Measurements from ENCODE around the gene EPAS1.

- TF ChIP-seq, protein P1, sequence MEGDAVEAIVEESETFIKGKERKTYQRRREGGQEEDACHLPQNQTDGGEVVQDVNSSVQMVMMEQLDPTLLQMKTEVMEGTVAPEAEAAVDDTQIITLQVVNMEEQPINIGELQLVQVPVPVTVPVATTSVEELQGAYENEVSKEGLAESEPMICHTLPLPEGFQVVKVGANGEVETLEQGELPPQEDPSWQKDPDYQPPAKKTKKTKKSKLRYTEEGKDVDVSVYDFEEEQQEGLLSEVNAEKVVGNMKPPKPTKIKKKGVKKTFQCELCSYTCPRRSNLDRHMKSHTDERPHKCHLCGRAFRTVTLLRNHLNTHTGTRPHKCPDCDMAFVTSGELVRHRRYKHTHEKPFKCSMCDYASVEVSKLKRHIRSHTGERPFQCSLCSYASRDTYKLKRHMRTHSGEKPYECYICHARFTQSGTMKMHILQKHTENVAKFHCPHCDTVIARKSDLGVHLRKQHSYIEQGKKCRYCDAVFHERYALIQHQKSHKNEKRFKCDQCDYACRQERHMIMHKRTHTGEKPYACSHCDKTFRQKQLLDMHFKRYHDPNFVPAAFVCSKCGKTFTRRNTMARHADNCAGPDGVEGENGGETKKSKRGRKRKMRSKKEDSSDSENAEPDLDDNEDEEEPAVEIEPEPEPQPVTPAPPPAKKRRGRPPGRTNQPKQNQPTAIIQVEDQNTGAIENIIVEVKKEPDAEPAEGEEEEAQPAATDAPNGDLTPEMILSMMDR (IDR thresholded peaks at IDR 0.05), result no peak
- TF ChIP-seq, protein P2, sequence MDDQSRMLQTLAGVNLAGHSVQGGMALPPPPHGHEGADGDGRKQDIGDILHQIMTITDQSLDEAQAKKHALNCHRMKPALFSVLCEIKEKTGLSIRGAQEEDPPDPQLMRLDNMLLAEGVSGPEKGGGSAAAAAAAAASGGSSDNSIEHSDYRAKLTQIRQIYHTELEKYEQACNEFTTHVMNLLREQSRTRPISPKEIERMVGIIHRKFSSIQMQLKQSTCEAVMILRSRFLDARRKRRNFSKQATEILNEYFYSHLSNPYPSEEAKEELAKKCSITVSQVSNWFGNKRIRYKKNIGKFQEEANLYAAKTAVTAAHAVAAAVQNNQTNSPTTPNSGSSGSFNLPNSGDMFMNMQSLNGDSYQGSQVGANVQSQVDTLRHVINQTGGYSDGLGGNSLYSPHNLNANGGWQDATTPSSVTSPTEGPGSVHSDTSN (IDR thresholded peaks at IDR 0.05), result no peak
- TF ChIP-seq, protein P3, sequence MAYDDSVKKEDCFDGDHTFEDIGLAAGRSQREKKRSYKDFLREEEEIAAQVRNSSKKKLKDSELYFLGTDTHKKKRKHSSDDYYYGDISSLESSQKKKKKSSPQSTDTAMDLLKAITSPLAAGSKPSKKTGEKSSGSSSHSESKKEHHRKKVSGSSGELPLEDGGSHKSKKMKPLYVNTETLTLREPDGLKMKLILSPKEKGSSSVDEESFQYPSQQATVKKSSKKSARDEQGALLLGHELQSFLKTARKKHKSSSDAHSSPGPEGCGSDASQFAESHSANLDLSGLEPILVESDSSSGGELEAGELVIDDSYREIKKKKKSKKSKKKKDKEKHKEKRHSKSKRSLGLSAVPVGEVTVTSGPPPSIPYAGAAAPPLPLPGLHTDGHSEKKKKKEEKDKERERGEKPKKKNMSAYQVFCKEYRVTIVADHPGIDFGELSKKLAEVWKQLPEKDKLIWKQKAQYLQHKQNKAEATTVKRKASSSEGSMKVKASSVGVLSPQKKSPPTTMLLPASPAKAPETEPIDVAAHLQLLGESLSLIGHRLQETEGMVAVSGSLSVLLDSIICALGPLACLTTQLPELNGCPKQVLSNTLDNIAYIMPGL (CRISPR knock-in tag; IDR thresholded peaks at IDR 0.05; ENCODE audit: borderline replicate concordance), result no peak
- TF ChIP-seq POLR2A (IDR thresholded peaks at IDR 0.05; ENCODE audit: low read length) (no peak), EP300 (IDR thresholded peaks at IDR 0.05) (no peak), MYC (IDR thresholded peaks at IDR 0.05; ENCODE audit: borderline replicate concordance, low read length) (no peak), RCOR1 (IDR thresholded peaks at IDR 0.05; ENCODE audit: low read depth, low read length) (no peak), RAD21 (conservative IDR thresholded peaks at IDR 0.05 in 1 of 2, IDR thresholded peaks at IDR 0.05 in 1 of 2) (no peak), BHLHE40 (IDR thresholded peaks at IDR 0.05; ENCODE audit: low read depth, low read length) (no peak), EHMT2 (IDR thresholded peaks at IDR 0.05; ENCODE audit: low read depth) (no peak), KDM1A (IDR thresholded peaks at IDR 0.05; ENCODE audit: low read depth) (no peak)
- TF ChIP-seq, protein P4, sequence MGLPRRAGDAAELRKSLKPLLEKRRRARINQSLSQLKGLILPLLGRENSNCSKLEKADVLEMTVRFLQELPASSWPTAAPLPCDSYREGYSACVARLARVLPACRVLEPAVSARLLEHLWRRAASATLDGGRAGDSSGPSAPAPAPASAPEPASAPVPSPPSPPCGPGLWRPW (IDR thresholded peaks at IDR 0.05), result no peak
- TF ChIP-seq, protein P5, sequence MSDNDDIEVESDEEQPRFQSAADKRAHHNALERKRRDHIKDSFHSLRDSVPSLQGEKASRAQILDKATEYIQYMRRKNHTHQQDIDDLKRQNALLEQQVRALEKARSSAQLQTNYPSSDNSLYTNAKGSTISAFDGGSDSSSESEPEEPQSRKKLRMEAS (IDR thresholded peaks at IDR 0.05), result no peak
Observed at GRCh38 chr2:46281939-46282338, 15.3 kb upstream of the EPAS1 start.
